ENCODE data around the gene AMBN.
A peak's percentile ranks its signal among the peaks of the same experiment; 100 is the strongest.
"Not testable (repeated sequence)": the region's sequence is repeated elsewhere in the genome, so short reads cannot be mapped to it uniquely, and the experiment has no call there.

Gene AMBN

GRCh38 chr4:70608324-70608723, 16.3 kb downstream of the AMBN start:
- no peak for DNase-seq (ENCODE audit: low spot score)

DNA sequence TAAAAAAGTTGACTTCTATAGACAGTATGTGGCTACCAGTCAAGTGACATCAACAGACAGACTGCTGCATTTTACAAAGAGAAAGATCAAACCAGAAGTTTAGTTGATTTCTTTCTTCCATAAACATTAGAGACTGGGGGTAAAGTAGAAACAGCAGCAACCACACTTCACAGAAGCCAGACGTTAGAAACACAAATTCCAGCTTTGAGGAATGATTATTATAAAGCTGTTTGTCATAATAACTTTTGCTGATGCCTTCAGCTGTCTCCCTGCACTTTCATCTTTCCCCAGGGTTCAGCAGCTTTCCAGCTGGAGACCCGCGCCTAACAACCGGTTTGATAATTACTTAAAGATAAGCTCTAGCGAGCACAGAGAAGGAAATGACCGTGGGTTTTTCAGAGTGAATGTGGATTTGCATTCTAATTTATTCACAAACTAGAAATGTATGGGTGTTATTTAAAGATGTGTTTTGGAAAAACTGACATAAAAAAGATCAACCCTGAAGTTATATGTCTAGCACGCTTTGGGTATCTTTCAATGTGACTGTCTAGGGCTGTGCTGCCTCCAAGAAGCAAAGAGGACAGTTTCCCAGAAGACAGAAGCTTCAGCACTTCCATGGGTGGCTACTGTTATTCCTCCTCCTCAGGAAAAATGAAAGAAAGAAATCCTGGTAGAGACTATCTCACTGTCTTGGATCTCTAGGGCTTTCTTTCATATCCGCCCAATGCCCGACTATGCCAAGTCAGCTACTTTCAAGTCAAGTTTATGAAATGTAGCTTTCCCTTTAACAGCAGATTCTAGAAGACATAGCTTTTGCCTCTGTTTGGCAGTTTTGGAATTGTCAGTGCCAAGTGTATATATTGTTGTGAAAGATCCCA, 21.5 kb downstream of the AMBN start:
- DNase-seq (ENCODE audit: low spot score) = no peak

- no peak for DNase-seq (ENCODE audit: low spot score)
Observed at GRCh38 chr4:70614184-70614555, 22.1 kb downstream of the AMBN start.

- no peak for DNase-seq (ENCODE audit: low spot score)
Observed at GRCh38 chr4:70619288-70619687, 27.2 kb downstream of the AMBN start.

DNA sequence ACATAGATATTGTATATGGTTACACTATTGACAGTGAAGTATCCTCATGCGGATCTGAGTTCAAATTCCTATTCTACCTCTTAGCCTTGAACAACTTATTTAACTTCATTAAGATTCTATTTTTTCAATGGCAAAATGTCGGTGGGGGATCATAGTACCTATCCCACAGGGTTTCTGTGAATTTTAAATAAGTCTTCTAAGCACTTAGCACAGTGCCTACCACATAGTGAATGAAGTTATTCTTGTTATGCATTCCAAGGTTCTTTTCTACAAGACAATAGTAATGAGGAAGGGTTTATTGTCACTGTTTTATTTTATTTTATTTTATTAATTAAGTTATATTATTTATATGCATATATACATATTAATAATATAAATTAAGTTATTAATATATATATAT, 27.7 kb downstream of the AMBN start:
- no peak for DNase-seq (ENCODE audit: low spot score)

- no peak for DNase-seq (ENCODE audit: low spot score)
Observed at GRCh38 chr4:70623323-70623722, 31.3 kb downstream of the AMBN start.

GRCh38 chr4:70624226-70624793, 32.3 kb downstream of the AMBN start:
- DNase-seq (ENCODE audit: low spot score) = no peak

GRCh38 chr4:70627620-70628019, 35.6 kb downstream of the AMBN start:
- DNase-seq (ENCODE audit: low spot score) = no peak

- DNase-seq (ENCODE audit: low spot score) = no peak
Observed at GRCh38 chr4:70628444-70628843, 36.4 kb downstream of the AMBN start, which contains the start of gene ENAM. TSS of gene ENAM (plus strand) at chr4:70628744. CDS start at chr4:70629501, 757 bp downstream.

DNA sequence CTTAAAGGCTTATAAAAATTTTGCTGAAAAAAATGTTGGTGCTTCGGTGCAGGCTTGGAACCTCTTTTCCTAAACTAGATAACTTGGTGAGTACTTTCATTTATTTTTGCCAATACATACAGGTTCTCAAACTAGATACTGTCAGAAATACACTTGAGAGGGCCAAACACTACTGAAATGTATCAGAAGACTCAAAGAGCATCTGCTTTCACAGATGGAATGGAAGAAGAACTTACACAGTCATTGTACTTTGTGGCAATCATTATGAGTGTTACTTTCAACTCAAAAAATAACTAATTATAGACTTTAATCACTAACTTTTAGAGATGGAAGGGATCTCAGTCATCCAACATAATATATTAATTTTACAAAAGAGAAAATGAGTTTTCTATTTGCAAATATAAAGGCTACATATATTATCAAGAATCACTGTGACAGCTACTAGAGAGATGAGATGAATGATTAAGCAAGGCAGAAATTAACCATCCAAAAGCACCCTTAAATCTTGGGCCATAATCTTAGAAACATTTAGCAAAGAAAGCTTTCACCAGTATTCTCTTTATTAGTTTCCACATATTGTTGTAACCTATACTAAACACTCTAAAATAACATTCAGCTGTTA, 37.5 kb downstream of the AMBN start:
- DNase-seq (ENCODE audit: low spot score) = no peak

GRCh38 chr4:70630162-70630561, 38.1 kb downstream of the AMBN start:
- no peak for DNase-seq (ENCODE audit: low spot score)

GRCh38 chr4:70632028-70632427, 40.0 kb downstream of the AMBN start:
- peak; percentile 9 for DNase-seq (ENCODE audit: low spot score)

GRCh38 chr4:70634482-70634881, 42.4 kb downstream of the AMBN start:
- DNase-seq (ENCODE audit: low spot score) = no peak

DNA sequence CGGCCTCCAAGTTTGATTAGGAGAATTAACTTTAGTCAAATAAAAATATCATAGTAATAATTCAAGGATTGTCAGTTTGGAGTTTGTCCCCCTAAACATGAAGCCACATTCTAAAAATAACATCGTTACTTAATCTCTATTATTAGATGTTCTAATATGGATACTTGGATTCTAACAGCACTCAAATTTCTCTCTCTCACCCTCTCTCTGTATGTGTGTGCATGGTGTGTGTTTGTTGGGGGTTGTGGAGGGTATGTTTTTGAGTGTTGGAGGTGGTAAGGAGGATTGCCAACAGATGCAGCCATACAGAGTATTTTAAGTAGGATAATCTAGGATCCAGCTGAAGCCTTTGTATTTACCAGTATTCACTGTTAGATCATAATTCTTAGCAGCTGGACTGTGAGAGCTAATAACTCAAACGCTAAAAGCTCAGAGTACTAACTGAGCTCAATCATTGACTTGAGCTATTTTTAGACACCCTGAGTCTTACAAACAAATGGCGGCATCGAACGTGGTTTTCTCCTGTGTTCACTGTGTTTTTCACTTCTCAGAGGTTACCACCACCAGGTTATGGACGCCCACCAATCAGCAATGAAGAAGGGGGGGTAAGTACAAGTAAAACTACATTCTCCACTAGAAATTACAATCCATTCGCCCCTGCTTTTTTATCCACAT, 45.3 kb downstream of the AMBN start:
- no peak for DNase-seq (ENCODE audit: low spot score)

DNA sequence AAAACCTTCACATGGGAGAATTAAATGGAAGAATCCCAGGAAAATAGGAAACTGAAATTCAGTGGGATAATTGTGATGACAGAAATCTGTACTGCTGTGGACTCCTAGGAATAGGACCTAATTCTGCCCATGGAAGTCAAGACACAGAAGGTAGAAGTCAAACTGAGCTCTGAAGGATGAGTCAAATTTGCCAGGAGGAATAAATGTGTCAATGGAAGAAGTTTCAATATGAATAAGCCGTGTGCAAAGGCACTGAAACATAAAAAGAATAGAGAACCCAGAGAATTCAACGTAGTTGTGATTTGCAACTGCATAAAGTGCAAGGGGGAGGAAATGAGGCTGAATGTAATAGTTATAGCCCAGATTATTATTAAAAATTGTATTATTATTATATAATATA, 48.1 kb downstream of the AMBN start:
- no peak for DNase-seq (ENCODE audit: low spot score)

GRCh38 chr4:70650741-70651140, 58.7 kb downstream of the AMBN start:
- not testable (repeated sequence) for DNase-seq (ENCODE audit: low spot score)

GRCh38 chr4:70651864-70652506, 59.9 kb downstream of the AMBN start:
- DNase-seq (ENCODE audit: low spot score) = peak; percentile 7

DNA sequence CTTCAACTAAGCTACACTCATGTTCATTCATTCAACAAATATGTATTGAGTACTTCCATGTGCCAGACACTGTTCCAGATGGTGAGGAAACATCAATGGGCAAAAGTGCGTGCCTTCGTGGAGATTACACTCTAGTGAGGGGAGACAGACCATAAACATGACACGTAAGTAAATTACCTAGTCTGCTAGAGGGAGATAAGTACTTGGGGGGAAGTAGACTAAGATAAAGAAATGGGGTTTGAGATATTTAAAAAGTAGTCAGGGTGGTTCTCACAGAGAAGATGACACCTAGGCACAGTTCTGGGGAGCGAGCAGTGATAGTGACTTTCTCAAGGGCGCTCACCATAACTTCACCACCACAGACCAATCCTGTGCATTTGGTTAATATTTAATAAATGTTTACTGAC, 62.6 kb downstream of the AMBN start:
- no peak for DNase-seq (ENCODE audit: low spot score)

All from putamen (tissue), 1 donor.